Lung microvascular endothelial cell (primary cell): ENCODE results near the gene POLA1. TPM values are rescaled to one million over a fixed set of nuclear protein-coding genes. Genes with fewer than 3 reads are reported as not detected.
A peak's percentile ranks its signal among the peaks of the same experiment; 100 is the strongest.

Source experiments
- DNase-seq, 2 donors: peaks; one replicate each; pipeline versions ENCODE4 v3.0.0 to v3.0.0-alpha.2; 2010; ENCODE audit warnings: low read depth in 2 of 2
- total RNA-seq: library from RNA; depleted of rRNA; stranded (reverse); fragments of >200 nt; gene quantifications from 2 replicates; pipeline ENCODE4 v1.2.1, GENCODE V29; 2014

The POLA1 gene
- total RNA-seq, 1 donor from 2014 or later: 10.7 TPM

GRCh38 chrX:25022499-25023325, 329.0 kb downstream of the POLA1 start:
- no peak for DNase-seq

GRCh38 chrX:25023908-25024307, 330.2 kb downstream of the POLA1 start:
- DNase-seq: no peak

GRCh38 chrX:25025615-25026014, 331.9 kb downstream of the POLA1 start:
- DNase-seq: no peak

- no peak for DNase-seq
Observed at GRCh38 chrX:25026576-25026975, 332.9 kb downstream of the POLA1 start.

- peak in 1 of 2 donors; percentile 28 for DNase-seq
Observed at GRCh38 chrX:25028726-25029125, 335.0 kb downstream of the POLA1 start.

- no peak for DNase-seq
Observed at GRCh38 chrX:25029288-25029825, 335.6 kb downstream of the POLA1 start.

GRCh38 chrX:25034889-25035288, 341.2 kb downstream of the POLA1 start:
- no peak for DNase-seq

- DNase-seq: no peak
Observed at GRCh38 chrX:25039036-25039435, 345.3 kb downstream of the POLA1 start.

GRCh38 chrX:25043192-25043591, 349.5 kb downstream of the POLA1 start:
- no peak for DNase-seq

Other genes with a start within 250 kb of the POLA1 start
- 2.4 and 3.1 TPM in 2 replicates for gene PDK3, start 228.6 kb upstream of the POLA1 start, total RNA-seq
- under 0.01 TPM in 2 replicates for gene PCYT1B, start 46.6 kb upstream of the POLA1 start, total RNA-seq